ENCODE measurements around the gene PHOX2A.

The PHOX2A gene

GRCh38 chr11:72233056-72233772 is 10.8 kb downstream of the PHOX2A start:
- DNase-seq, result no peak

- no peak for DNase-seq
Observed at GRCh38 chr11:72232260-72233055, 11.5 kb downstream of the PHOX2A start.

- DNase-seq, result no peak
Observed at GRCh38 chr11:72231396-72232259, 12.3 kb downstream of the PHOX2A start.

- no peak for DNase-seq
Observed at GRCh38 chr11:72230764-72231365, 13.1 kb downstream of the PHOX2A start.

- DNase-seq, result no peak
Observed at GRCh38 chr11:72229925-72230763, 13.8 kb downstream of the PHOX2A start.

- DNase-seq, result no peak
Observed at GRCh38 chr11:72229336-72229924, 14.5 kb downstream of the PHOX2A start.

- DNase-seq, result no peak
Observed at GRCh38 chr11:72228844-72229231, 15.1 kb downstream of the PHOX2A start.

- peak; percentile 50 for DNase-seq
Observed at GRCh38 chr11:72228229-72228843, 15.6 kb downstream of the PHOX2A start.

GRCh38 chr11:72227316-72228228 is 16.4 kb downstream of the PHOX2A start:
- DNase-seq, result peak; percentile 89

- DNase-seq, result peak; percentile 22
Observed at GRCh38 chr11:72226701-72227100, 17.3 kb downstream of the PHOX2A start.

GRCh38 chr11:72225411-72225951 is 18.5 kb downstream of the PHOX2A start:
- DNase-seq, result no peak

GRCh38 chr11:72224564-72225410 is 19.2 kb downstream of the PHOX2A start, which contains the start of gene INPPL1:
Gene INPPL1, plus strand, starts transcription at chr11:72224767. Its CDS starts 218 bp downstream, at chr11:72224985.
- DNase-seq, result no peak

- DNase-seq, result no peak
Observed at GRCh38 chr11:72223615-72224563, 20.1 kb downstream of the PHOX2A start.

GRCh38 chr11:72222907-72223614 is 20.9 kb downstream of the PHOX2A start:
- peak; percentile 96 for DNase-seq

- no peak for DNase-seq
Observed at GRCh38 chr11:72222106-72222891, 21.7 kb downstream of the PHOX2A start.
